GM12873 (cell line): ENCODE data around the gene DENND5A.

ENCODE experiments used
- TF ChIP-seq, protein P1 (sequence below): IDR thresholded peaks from 2 replicates; pipeline ENCODE4 v1.5.1; 2012; ENCODE audit warnings: low read depth, mild to moderate bottlenecking, moderate library complexity, low read length, control low read depth; ENCODE audit not compliant: insufficient read depth; ENCODE audit errors: missing control alignments

Gene DENND5A

DNA sequence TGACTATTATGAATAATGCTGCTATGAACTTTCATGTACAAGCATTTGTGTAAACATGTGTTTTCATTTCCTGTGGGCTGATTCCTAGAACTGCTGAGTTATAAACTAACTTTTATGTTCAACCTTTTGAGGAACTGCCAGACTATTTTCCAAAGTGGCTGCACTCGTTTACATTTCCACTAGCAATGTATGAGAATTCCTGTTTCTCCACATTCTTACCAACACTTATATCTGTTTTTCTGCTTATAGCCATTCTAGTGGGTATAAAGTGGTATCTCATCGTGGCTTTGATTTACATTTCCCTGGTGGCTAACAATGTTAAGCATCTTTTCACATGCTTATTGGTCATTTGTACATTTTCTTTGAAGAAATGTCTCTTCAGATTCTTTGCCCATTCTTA, 138.5 kb downstream of the DENND5A start:
- TF ChIP-seq, protein P1, sequence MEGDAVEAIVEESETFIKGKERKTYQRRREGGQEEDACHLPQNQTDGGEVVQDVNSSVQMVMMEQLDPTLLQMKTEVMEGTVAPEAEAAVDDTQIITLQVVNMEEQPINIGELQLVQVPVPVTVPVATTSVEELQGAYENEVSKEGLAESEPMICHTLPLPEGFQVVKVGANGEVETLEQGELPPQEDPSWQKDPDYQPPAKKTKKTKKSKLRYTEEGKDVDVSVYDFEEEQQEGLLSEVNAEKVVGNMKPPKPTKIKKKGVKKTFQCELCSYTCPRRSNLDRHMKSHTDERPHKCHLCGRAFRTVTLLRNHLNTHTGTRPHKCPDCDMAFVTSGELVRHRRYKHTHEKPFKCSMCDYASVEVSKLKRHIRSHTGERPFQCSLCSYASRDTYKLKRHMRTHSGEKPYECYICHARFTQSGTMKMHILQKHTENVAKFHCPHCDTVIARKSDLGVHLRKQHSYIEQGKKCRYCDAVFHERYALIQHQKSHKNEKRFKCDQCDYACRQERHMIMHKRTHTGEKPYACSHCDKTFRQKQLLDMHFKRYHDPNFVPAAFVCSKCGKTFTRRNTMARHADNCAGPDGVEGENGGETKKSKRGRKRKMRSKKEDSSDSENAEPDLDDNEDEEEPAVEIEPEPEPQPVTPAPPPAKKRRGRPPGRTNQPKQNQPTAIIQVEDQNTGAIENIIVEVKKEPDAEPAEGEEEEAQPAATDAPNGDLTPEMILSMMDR, result no peak

DNA sequence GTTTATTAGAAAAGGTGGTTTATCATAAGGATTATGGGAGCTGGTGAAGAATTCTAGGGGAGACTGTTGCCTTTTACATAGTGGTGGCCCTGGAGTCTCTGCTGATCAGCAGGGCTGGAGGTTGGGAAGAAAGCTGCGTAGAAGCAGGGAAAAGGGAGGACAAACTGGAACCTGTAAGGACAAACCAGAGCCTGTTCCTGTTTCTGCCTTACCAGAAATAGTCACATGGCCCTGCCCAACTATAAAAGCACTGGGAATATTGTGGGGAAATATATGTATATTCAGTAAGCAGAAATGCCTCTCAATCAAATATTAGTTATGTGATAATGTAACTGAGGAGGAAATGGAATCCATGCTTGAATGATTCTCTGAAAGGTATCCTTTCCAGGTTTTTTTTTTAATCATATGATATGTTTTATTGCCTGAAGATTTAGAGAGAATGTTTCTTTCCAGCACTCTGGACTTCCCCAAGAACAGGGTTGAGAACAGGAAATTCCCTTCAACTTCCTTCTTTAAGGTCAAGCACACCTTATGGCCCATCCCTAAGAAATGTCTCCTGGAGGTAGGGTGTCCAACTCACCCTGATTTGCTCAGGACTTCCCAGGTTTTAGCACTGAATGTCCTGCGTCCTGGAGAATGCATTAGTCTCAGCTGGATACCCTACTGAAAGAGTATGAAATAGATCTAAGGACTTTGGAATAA, 139.8 kb downstream of the DENND5A start:
- TF ChIP-seq, protein P1, result no peak

DNA sequence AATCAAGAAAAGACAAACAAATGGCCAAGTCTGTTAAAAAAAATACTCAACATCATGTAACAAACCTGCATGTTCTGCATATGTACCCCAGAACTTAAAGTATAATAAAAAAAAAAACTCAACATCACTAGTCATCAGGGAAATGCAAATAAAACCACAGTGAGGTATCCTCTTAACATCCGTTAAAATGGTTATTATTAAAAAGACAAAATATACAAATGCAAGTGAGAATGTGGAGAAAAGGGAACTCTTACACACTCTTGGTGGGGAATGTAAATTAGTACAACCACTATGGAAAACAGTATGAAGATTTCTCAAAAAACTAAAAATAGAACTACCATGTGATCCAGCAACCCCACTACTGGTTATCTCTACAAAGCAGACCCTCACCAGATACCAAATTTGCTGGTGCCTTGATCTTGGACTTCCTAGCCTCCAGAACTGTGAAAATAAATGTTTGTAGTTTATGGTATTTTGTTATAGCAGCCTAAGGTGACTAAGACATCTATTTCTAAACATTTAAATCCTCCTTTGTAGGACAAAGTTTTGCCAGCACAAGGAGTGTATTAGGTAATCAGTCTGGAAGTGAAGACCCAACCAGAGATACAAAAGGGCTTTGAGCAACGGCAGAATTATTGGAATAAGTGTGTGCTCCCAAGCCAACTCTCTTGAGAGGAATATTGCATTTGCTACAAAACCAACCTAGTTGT, 141.4 kb downstream of the DENND5A start:
- TF ChIP-seq, protein P1, result no peak

DNA sequence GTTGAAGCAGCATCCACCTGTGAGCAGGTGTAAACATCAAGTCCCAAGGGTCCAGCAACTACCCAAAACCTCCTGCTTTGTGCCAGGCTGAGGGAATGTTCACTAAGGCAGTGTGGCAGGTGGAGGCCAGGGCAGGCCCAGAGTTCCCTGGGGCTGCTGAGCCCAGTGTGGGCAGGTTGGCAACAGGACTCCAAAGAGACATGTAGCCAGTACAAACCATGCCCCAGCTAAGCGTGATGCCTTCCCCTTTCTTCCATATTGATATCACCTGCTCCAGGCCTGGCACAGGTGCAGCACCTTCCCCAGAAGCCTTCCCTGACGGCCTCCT, 143.7 kb downstream of the DENND5A start:
- TF ChIP-seq, protein P1, result no peak

DNA sequence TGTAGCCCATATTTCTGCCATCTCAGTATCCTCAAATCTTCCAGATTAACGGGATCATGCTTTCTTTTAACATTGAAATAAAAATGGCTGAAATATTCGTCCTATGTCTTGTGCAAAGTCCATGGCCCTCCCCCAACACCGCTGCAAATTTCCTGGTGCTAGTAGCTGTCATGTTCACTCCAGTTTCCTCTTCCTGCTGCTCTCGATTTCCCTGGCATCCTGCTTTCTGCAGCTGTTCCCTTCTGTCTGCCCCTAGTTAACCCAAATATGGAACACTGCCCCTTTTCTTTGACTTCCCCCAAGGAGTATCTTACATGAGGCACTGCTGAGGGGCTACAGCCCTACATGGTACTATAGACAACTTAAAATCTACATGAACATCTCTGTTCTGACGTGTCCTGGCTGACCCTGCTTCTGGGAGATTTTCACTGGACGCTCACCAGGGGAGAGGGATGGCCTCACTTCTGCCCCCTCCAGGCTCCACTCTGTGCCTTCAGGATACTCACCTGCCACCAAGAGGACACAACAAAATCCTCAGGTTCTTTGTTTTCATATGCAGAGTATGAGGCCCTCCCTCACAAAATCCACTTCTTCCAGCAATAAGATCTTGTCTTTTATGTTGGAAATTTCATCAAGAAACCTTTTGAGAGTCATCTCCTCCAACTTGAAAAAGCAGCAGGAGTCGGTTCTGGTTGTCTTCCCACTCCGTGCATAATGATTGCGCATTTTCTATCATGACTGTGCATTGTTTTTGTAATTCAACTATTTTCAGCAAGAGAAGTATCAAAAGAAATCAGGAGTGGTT, 144.3 kb downstream of the DENND5A start:
- TF ChIP-seq, protein P1, result peak; percentile 44

DNA sequence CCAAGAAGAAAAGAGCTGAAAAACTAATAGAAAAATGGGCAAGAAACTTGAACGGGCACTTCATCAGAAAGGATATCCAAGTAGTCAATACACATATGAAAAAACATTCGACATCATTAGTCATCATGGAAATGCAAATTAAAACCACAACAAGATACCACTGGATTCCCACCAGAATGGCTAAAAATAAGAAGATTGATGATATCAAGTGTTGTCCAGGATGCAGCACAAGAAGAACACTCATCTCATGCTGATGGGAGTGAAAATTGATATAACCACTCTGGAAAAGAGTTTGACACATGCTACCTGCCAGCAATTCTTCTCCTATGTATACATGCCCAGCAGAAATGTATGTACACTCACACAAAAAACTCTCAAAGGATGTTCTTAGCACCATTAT, 146.9 kb downstream of the DENND5A start:
- TF ChIP-seq, protein P1, result no peak

DNA sequence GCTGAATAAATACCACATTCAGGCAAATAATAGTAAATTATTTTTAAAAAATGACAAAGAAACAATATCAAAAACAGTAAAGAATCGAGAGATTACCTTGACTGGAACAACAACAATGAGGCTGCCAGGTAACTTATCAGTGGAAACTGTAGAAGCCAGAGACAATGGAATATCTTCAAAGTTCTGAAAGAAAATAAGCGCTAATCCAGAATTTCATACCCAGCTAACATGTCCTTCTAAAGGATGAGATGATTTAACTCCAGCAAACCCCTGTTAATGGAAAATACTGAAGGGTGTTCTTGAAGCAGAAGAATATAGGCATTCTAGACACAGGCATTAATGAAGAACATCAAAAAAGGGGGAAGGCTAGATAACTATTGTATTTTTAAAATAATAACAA, 153.1 kb downstream of the DENND5A start:
- TF ChIP-seq, protein P1, result no peak
